Measurements from ENCODE around the gene FMO4.
A peak's percentile ranks its signal among the peaks of the same experiment; 100 is the strongest.
"Not testable (repeated sequence)": the region's sequence is repeated elsewhere in the genome, so short reads cannot be mapped to it uniquely, and the experiment has no call there.

The FMO4 gene, protein sequence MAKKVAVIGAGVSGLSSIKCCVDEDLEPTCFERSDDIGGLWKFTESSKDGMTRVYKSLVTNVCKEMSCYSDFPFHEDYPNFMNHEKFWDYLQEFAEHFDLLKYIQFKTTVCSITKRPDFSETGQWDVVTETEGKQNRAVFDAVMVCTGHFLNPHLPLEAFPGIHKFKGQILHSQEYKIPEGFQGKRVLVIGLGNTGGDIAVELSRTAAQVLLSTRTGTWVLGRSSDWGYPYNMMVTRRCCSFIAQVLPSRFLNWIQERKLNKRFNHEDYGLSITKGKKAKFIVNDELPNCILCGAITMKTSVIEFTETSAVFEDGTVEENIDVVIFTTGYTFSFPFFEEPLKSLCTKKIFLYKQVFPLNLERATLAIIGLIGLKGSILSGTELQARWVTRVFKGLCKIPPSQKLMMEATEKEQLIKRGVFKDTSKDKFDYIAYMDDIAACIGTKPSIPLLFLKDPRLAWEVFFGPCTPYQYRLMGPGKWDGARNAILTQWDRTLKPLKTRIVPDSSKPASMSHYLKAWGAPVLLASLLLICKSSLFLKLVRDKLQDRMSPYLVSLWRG

DNA sequence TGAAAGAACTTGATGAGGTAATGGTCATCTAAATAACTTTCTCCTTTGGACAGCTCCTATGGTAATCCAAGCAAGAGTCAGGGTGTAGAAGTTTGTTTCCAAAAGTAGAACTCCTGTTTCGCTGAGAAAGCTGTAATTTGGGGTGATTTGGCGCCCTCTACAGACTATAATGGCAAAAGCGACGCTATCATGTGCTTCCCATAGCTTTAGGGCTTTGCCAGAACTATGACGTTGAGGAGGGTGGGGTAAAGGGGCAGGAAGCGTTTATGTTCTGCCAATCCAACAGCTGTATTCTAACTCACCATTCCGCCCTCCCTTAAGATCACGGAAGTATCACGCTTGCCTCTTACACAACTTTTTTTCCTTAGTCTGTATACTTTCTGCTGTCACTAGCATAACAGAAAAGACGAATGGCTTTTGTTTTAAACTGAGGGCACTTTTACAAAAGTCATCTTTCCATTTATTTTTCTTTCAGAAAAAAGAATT lies at the start of gene FMO4:
TSS of gene FMO4 (plus strand) at position 349 of the 486 bp plus-strand sequence. CDS start 5,643 bp downstream, outside the sequence.
- peak; percentile 75 for DNase-seq

DNA sequence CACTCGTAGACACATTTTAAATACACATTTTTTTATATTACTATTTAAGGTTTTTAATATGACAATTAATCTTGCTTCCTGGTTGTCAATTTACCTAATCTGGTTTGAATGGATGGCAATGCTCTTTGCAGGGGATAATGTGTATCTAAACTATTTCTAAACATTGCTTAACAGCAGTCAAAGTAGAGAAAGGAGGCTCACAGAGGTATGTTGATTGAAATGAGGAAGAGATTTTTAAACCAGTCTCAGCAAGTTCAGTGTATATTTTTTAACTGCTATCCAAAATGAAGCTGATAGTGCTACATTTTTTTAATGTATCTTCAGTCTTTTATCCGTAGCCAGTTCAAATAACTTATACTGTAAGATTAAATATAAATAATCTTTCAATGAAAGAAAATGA lies 48.3 kb upstream of the FMO4 start:
- DNase-seq, result no peak

DNA sequence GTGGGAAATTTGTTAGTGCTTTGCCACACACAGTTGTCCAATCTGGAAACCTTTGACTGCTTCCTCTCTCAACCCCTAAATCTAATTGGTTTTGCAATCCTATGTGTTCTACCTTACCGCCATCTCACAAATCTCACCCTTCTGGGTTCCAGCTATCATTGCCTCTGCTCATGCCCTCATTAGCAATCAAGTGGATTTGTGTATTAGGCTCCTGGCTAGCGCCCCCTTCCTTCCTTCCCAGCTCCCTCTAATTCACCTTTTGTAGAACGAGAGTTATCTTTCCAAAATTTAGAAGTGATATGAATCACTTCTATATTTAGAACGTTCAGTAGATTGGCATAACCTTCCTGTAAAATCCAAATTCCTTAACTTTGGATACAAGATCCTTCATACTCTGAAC lies 47.1 kb upstream of the FMO4 start:
- DNase-seq, result no peak

GRCh38 chr1:171267391-171267790 lies 46.6 kb upstream of the FMO4 start:
- no peak for DNase-seq

- no peak for DNase-seq
These were observed 43.2 kb upstream of the FMO4 start for GRCh38 chr1:171270806-171271205.

- no peak for DNase-seq
These were observed 36.4 kb upstream of the FMO4 start for GRCh38 chr1:171277534-171277933.

- DNase-seq, result no peak
These were observed 34.7 kb upstream of the FMO4 start for GRCh38 chr1:171279234-171279633.

DNA sequence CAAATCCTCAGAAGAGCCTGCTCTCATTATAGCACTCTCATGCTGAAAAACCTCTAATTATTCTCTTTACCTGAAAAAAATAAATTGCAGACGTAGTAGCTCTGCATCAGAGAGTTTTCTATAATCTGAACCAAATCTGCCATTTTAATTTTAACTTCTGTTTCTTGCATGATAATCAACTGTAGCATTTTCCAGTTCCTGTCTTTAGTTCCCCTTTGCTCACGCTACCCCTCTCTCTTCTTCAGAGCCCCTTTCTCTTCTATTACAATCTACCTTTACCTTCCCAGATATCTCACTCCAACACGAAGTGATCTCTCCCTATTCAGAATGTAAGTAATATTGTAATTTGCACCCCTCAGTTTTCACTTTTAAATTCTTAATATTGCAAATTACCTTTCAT lies 34.3 kb upstream of the FMO4 start:
- no peak for DNase-seq

DNA sequence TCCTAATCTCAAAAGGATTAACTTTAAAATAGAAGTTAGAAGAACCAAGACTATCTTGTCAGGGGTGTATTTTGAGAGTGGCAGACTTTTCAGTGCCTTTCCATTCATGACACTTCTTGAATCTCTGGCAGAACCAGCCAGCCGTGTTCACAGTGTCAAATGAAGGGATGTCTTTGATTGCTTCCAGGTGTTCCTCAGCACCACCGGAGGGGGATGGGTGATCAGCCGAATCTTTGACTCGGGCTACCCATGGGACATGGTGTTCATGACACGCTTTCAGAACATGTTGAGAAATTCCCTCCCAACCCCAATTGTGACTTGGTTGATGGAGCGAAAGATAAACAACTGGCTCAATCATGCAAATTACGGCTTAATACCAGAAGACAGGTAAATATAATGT lies 33.4 kb upstream of the FMO4 start:
- DNase-seq, result no peak

DNA sequence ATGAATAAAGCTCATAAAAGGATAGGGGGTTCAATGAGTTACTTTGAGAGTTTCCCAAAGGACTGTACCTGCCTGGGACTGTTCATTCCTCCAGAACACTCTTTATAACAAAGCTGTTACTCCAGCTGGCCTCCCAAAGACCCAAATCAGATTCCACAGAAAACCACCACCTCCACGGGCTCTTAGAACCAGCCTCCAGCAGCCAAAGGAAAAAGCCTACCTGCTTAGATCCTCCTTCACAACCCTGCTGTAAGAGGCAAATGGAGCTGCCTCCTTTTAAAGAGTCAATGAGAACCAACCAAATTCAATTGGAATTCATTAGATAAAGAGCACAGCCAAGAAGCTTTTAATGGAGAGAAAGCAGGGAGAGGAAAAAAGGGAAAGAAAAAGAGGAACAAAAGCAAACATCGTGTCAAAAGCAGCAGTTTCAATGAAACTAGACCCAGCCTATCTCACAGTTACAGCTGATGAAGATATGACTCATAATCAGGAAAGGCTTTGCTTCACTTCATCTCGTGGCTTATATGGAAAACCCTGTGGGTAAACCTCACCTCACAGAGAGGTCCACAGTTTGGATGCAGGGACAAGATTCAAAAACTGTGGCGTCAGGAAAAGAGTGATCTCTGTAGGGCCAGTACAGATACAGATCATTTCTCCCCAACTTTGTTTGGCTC lies 27.8 kb upstream of the FMO4 start:
- no peak for DNase-seq

- no peak for DNase-seq
These were observed 23.4 kb upstream of the FMO4 start for GRCh38 chr1:171290621-171291020.

DNA sequence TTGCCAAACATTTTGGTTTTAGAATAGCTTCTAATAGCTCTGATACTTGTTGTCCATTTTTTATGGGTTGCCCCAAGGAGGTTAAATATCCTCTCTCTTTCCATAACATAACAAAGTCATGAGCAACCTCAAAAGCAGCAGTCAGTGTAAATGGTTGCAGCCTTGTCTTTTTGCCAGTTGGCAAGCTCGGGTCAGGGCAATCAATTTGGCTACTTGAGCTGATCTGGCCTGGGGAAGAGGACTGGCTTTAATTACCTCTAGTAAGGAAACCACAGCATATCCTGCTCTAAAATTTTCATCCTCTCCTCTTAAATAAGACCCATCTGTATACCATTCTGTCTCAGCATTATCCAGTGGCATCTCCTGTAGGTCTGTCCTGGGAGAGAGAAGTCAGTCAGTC lies 21.2 kb upstream of the FMO4 start:
- no peak for DNase-seq

- DNase-seq, result not testable (repeated sequence)
These were observed 18.6 kb upstream of the FMO4 start for GRCh38 chr1:171295383-171295782.

- no peak for DNase-seq
These were observed 18.2 kb upstream of the FMO4 start for GRCh38 chr1:171295821-171296220.

- DNase-seq, result no peak
These were observed 17.1 kb upstream of the FMO4 start for GRCh38 chr1:171296897-171297296.

GRCh38 chr1:171298696-171299095 lies 15.3 kb upstream of the FMO4 start:
- DNase-seq, result no peak

GRCh38 chr1:171299342-171299741 lies 14.6 kb upstream of the FMO4 start:
- DNase-seq, result no peak

- DNase-seq, result no peak
These were observed 13.6 kb upstream of the FMO4 start for GRCh38 chr1:171300401-171300800.

DNA sequence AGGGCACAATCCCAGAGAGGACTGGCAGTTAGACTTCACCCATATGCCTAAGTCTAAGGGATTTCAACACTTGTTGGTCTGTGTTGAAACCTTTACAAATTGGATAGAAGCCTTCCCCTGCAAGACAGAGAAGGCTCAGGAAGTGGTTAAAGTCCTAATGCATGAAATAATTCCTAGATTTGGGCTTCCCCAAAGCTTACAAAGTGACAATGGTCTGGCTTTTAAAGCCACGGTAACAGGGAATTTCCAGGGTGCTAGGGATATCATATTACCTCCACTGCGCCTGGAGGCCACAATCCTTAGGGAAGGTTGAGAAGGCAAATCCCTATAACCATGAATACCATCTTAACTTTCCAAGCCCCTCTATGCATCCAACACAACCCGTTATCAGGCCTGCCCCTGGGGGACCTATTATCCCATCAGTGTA lies 3.3 kb upstream of the FMO4 start:
- DNase-seq, result no peak

- no peak for DNase-seq
These were observed 2.0 kb upstream of the FMO4 start for GRCh38 chr1:171311771-171312558.

DNA sequence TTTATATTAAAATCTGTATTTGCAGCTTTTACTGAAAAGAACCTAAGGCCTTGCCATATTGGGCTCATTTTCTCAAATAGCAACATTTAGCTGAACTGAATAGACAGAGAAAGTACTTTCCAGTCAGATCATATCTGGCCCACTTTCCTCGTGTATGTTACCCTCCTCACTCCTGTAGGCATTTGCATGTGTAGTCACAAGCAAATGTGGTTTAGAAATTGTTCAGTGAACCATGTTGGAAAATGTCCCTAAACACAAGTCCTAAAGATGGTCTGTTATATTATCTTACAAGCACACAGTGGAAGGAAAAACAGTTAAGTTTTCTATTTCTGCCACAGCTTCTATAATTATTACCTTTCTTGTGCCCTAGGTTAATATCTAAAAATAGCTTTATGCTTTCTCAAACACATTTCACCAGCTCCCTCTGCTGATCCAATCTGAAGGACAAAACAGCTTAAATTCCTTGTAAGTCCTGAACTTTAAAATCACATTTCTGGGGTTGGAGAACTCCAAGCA lies 606 bp upstream of the FMO4 start:
- DNase-seq, result no peak

- no peak for DNase-seq
These were observed 15.3 kb downstream of the FMO4 start for GRCh38 chr1:171329251-171329650.

Data from stimulated activated naive CD4-positive, alpha-beta T cell treated with Interleukin-2 at 50 U/mL for 16 hours (primary cell).